Right kidney (tissue), 1 donor: Measurements from ENCODE around the gene RCE1.

ENCODE experiments used
- DNase-seq: peaks from one replicate; pipeline ENCODE4 v3.0.0-alpha.2; 2016

Gene RCE1

DNA sequence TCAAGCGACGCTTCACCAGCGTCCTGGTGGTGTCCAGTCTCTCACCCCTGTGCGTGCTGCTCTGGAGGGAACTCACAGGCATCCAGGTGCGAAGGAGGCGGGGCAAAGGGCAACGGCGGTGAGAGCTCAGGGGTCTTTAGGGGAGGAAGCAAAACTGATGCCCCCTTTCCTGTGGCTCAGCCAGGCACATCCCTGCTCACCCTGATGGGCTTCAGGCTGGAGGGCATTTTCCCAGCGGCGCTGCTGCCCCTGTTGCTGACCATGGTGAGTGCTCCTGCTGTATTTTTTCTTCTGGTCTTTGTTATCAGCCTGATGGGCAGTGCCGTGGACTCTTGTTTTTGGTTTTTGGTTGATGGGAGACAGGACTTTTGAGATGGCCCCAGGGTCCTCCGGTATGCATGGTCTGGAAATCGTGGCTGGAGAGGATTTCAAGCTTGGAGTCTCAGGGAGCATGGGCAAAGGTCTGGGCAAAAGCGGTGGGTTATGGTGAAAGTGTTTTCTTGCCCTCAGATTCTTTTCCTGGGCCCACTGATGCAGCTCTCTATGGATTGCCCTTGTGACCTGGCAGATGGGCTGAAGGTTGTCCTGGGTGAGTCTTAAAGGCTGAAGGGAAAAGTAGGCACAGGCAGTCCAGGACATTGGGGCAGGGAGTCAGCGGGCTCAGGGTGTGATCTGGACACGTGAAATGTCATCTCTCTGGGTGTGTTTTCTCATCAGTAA, 695 bp downstream of the RCE1 start:
- DNase-seq = no peak

DNA sequence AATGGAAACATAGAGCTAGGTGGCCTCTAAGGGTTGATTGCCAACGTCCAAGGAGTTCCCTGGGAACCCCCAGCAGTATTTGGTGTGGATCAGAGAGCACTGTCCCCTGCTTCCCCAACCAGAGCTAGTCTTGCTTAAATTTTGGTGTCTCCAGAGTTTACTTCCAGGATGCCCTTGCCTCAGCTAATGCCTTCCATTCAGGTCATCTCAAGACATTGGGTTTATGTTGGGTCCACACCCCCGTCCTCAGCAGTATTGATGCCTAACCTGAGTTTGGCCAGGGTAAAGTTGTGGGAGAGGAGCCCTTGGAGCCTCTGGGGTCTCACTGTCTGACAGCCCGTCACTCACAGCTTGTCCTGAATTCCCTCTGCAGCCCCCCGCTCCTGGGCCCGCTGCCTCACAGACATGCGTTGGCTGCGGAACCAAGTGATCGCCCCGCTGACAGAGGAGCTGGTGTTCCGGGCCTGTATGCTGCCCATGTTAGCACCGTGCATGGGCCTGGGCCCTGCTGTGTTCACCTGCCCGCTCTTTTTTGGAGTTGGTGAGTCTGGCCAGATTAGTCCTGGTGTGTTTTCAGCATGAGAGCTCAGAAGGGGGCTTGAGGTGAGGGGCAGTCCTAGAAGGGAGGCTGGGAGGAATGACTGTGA, 1.4 kb downstream of the RCE1 start:
- no peak for DNase-seq

DNA sequence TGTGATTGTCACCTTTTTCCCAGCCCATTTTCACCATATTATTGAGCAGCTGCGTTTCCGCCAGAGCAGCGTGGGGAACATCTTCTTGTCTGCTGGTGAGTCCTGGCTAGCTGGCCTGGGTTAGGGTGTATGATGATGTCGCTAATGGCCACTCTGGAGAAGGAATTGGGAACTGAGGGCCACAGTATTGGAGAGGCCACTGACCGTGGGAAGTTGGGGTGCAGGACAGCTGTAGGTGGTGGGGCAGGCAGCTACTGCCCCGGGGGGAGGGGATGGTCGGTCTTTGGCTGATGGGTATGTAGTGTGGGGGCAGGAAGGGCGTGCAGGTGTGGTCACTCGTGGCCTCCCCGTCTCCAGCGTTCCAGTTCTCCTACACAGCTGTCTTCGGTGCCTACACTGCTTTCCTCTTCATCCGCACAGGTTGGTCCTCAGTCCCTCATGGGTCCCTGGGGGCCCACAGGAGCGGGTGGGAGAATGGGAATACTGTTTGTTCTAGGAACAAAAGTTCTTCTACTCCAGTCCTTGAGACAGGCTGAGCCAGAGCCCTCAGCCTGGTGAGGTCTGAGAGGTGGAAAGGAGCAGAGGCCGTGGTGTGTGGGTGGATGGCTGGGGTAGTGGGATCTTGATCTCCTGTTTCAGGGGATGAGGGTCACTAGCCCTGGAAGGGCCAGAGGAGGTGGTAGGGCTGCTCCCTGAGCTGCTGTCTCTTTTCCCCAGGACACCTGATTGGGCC, 2.1 kb downstream of the RCE1 start:
- no peak for DNase-seq

DNA sequence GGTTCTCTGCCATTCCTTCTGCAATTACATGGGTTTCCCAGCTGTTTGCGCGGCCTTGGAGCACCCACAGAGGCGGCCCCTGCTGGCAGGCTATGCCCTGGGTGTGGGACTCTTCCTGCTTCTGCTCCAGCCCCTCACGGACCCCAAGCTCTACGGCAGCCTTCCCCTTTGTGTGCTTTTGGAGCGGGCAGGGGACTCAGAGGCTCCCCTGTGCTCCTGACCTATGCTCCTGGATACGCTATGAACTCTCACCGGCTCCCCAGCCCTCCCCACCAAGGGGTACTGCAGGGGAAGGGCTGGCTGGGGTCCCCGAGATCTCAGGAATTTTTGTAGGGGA, 2.6 kb downstream of the RCE1 start:
- no peak for DNase-seq

DNA sequence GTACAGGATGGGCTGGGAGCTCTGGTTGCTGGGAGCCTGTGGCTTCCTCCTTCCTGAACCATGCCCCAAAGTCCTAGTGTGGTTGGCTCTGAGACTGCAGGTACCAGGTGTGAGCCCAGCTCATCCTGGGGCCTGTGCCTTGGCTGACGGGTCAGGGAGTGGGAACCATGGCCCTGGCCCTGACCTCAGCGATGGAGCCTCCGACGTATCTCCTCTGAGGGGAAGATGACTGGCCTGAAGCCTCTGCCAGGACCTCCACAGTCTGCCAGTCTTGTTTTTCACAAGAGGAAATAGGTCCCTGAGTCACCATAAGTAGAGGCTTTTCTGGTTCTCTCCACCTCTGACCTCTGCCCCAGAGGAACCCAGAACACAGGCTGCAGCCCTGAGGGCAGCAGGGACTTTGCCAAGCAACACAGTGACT, 3.4 kb downstream of the RCE1 start:
- DNase-seq = no peak

DNA sequence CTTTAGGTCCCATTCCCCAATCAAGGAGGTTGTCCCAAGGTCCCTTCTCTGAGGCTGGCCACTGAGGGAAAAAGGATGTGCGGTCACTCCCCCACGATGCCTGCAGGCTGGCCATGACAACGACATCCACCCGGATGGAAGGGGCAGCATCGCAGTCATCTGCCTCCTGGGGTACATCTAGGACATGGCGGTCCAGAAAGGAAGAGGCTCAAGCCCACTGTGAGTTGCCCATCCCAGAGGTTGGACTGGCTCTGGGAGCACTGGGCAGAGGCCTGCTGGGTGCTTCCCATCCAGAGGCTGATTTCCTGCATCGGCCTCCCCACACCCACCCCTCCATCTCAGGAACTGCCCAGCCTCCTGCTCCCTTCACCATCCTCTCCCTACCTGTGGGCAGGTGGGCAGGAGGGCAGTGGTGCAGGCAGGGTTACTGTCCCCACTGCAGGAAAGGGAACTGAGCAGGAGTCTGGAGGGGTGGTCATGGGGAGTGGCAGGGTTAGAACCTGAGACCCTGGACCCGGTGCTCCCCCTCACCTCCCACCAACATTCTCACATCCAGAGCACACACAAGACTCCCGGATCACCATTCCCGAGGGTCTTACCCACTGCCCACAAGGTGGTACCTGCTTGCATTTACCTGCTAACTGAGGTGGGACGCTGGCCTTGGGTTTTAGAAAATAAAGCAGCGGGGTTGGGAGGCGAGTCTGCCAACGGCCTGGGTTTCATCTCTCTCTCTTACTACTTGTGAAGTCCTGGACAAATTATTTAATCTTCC, 4.4 kb downstream of the RCE1 start:
- DNase-seq = no peak

DNA sequence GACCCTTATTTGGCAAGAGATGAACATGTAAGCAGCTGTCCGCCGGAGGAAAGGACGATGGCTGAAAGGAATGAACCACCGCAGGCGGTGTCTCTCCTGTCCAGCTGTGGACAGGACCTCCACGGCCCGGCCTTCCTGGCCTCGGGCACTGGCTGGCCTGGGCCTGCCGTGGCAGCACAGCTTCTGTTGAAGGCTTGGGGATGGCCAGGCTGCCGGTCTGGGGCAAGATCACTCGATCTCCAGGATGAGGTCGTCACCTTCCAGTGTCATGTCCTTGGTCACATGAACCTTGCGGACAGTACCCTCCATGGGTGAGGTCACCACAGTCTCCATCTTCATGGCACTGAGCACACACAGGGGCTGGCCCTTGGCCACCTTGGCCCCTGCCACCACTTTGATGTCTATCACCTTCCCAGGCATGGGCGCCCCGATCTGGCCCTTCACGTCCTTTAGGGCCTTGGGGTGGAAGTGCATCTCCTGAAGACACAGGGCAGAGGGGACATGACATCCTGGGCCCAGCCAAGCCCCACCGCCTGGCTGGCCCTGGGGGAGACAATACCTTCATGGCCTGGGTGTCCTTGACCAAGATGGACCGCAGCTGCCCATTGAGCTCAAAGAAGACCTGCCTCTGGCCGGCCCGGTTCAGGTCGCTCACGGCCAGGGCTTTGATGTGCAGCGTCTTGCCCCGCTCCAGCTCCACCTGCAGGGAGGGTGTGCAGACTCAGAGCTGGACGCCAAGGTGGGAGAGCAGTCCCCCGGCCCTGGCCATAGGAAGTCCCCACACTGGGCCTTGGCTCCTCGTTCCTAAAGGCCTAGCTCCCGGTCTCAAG, 5.6 kb downstream of the RCE1 start:
- no peak for DNase-seq

DNA sequence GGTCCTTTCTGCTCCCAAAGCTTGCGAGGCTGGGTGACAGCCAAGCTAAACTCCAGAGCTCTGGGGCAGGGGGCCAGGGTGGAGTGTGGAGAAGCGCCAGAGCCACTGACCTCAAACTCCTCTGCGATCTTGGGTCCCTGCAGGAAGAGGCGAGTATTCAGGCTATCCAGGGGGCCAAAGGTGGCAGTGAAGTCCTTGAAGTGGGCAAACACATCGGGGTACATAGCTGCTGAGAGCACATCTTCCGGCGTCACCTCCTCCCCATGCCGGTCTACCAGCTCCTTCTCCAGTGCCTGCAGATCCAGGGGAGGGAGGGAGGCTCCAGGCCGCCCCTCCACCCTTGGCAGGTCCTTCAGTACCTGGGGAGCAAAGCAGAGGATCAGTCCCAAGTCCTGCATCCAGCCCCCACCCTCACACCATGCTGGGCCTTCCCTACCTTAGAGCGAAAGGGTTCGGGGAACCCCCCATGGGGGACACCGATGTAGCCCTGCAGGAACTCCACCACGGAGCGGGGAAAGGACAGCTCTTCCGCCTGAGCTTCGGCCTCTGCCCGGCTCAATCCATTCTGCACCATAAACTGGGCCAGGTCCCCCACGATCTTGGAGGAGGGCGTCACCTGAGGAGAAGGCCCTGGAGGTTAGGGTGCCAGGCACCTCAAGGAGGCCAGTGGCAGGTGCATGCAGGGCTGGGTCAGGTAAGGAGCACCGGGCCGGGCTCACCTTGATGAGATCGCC, 6.4 kb downstream of the RCE1 start:
- DNase-seq = no peak

DNA sequence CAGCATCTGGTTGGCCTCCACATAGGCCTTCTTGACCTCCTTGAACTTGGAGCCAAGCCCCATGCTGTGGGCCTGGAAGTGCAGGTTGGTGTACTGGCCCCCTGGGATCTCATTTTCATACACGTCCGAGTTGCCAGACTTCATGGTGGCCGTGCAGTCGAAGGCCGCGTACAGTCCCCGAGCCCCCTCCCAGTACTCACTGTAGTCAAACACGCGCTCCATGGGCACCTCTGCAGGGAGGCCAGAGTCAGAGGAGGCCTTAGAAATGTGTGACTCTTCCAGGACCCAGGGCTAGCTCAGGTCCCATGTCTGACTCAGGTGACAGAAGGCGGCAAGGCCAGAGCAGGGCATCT, 7.0 kb downstream of the RCE1 start:
- DNase-seq = no peak

DNA sequence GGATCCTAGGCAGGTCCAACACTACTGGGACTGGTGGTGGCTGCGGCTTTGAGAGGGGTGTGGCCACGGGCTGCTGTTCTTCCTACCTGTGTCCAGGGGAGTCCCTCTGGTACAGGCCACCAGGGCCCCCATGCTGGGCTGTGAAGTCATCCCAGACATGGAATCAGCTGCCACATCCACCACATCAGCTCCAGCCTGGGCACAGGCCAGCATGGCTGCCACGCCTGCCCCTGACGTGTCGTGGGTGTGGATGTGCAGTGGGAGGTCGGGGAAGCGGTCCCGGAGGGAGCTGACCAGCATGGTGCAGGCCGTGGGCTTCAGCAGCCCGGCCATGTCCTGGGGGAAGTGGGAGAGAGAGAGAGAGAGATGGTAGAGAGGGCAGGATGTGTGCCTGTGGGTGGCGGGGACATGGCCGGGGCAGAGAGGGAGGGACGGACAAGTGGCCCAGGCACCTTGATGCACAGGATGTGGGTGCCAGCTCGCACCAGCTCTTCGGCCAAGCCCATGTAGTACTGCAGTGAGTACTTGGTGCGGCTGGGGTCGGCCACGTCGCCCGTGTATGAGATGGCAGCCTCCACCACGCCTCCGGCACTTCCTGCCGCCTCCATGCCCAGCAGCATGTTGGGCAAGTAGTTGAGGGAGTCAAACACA, 7.5 kb downstream of the RCE1 start:
- DNase-seq = no peak

DNA sequence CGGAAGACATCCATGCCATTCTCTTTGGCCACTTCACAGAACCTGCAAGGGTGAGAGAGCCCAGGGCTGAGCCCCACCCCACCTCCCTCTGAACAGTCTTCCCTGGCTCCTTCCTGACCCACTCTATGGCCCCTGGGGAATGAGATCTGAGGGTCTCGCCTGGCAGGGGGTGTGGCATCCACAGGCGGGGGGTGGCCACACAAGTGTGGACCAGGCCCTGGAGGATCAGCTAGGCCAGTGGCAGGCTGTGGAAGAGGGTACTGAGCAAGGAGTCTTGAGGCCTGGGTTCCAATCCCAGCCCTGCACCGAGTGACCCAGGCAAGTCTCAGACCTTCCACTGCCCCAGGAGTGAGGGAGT, 8.0 kb downstream of the RCE1 start:
- no peak for DNase-seq

DNA sequence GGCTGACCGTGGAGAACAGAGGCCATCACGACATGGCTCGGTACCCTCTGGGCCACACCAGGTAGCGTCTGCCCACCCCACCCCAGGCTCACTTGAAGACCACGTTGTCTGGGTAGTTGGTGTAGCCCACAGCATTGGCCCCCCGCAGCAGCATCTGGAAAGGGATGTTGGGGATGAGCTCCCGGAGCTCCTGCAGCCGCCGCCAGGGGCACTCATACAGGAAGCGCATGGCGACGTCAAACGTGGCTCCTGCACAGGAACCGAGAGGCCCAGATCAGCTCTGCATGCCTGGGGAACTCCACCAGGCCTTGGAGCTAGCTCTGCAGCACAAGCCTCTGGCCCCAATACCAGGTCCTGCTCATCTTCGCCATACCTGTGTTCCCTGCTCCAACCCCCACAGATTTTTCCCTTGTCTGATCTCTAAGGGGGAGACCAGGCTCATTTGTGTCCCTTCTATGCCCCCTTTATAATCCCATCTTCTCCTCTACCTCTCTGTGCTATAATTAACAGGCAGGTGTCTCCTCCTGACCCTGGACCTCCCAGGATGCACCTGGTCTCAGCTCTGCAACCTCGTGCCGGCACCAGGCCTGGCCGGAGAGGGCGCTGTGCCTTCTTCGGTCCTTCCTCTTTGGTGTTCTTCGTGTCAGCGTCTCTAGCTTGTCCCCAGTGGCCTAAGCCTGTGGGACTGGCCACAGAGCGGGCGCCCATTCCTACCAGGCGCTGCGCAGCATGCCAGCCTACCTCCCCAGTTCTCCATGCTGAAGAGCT, 8.6 kb downstream of the RCE1 start:
- DNase-seq = no peak

DNA sequence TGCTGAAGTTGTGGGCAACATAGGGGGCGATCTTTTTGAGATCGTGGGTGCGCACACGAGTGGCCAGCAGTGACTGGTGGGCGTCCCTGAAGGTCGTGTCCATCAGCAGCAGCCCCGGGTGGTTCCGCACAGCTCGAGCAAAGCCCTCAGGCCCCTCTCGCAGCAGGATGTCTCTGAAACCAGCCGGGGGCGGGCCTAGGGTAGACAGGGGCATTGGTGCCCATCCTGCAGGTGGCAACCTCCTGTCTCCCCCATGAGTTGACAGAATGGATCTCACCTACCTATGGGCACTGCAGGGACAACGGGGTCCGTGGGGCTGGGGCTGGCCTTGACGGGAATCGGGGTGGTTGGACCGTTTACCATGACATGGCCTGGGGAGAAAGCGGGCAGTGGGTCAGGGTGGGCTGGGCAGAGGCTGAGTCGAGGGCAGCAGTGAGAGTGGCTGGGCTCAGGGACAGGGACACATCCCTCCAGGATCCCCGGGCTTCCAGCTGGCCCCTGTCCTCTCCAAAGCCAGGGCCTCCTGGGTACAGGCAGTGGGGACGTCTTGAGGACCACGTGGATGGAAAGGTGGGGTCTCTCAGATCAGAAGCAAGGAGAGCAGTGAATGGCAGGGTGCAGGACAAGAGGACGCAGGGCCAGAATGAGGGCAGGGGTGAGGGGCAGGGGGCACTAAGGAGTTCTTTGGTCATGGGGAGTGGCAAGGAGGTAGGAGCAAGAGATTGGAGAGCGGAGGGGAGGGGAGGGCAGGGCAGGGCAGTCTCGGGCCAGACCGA, 9.4 kb downstream of the RCE1 start:
- no peak for DNase-seq

DNA sequence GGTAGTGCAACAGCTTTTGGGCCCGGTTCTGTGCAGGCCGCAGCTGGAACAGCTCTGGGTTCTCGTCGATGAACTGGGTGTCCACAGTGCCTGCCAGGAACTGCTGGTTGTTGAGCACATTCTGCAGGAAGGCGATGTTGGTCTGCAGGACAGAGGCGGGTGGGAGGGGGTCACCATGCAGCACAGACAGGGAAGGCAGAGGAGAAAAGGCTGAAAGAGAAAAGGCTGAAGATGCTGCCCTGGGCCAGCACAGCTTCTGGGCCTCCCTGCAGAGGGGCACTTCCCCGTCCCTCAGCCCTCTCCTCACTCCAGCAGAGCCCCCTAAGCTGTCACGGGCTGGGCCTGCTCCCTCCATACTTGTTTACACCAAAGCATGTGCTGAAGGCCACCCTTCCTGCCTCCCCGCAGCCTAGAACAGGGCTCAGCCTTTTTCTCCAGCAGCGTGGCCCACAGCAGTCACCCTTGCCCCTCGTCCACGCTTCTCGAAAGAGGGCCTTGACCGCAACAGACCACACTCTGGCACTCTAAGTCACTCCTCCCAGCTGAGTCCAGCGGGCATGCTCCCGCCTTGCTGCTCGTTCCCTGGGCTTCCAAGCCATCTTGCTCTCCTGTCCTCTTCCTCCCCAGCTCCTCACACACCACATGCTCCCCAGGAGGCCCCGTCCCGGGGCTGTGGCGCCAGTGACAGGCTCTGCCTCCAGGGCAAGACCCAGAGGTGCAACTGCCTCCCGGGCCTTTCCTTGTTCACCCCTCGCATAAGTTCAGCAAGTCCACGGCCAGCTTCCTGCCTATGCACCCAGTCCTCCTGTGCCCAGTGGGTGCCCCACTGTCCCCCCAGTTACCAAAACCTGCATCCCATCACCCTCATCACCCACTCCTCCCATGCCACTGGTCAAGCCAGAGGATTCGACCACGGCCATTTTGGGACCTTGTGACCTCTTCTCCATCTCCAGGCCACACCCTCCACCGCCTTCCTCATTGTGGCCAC, 10.3 kb downstream of the RCE1 start:
- DNase-seq = no peak

DNA sequence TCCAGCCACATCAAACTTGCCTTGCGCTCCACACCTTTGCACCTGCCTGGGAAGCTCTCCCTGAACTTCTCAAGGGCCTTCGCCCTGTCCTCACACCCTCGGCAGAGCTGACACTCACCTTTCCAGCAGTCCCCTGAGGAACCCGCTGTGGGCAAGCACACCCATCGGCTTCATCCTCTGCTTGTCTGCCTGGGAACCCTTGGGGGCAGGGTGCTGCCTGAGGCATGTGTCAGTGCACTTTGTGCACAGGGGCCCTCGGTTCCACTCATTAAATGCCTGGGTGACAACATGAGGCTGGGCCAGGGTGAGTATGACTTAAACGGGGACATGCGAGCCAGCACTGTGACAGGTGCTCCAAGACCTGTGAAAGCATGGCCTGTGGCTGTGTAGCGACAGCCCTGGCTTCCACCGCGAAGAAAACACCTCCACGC, 11.0 kb downstream of the RCE1 start:
- DNase-seq = no peak

DNA sequence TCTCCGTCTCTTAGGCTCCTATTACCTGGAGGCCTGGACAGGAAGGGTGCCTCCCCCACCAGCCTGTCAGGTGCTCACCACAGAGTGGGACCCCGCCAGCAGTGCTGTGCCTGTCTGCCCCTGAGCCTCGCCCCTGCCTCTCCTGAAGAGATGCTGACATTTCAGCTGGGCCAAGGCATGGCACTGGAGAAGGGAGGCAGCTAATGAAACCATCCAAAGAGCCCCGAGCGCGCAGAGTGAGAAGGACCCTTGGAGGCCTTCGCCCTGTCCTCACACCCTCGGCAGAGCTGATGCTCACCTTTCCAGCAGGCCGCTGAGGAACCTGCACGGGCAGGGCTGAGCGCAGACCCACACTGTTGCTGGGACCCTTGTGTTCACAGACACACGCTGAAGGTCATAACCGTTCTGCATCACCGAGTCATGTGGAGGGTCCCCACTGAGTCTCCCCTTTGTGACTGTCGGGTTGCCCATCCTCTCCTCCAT, 11.5 kb downstream of the RCE1 start:
- DNase-seq = no peak

DNA sequence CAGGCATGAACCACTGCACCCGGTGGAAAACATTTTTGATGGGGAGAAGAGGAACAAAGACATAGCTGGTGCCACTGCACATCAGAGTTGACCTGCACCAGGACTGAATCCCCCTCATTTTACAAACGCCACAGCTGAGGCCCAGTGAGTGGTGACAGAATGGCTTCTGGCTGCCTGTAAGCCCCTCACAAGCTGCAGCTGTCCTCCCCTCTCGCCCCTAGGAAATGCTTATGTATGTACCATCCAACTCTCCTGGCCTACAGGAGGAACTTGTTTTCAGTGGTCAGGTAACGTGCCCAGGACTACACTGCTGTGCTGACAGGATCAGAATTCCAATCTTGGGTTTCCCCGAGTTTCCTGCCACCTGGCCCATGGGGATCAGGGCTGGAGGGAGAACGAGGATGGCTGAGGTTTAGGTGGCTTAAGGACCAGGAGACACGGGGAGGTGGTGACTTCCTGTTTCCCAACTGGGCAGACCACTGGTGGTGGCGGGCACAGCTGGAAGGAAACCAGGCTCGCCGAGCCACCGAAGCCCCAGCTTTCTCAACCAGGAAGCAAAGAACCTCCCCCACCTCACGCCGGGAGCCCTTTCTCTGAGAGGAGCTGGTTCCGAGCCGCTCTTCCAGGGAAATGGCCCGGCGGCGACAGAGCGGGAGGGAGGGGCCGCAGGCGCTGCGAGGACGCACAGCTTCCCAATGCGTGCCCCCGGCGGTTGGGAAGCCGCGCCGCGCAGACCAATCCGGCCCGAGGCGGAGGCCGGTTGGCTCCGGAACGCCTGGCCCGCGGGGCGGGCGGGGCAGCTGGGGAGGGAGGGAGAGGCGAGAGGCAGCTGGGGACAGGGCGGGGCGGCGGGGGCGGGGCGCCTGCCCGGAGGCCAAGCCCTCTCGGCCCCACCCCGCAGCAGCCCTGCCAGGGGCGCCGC, 12.6 kb downstream of the RCE1 start:
- DNase-seq = peak; percentile 87
